ENCODE measurements around the gene SPTY2D1.
"Not testable (repeated sequence)": the region's sequence is repeated elsewhere in the genome, so short reads cannot be mapped to it uniquely, and the experiment has no call there.

Gene SPTY2D1

GRCh38 chr11:18634140-18635032, at the start of gene SPTY2D1:
TSS of gene SPTY2D1 (minus strand) at chr11:18634342. CDS start at chr11:18634257, 85 bp downstream.
- DNase-seq (ENCODE audit: low spot score): peak; percentile 100

- no peak for DNase-seq (ENCODE audit: low spot score)
These were observed 48.3 kb upstream of the SPTY2D1 start for GRCh38 chr11:18682466-18682865.

- DNase-seq (ENCODE audit: low spot score): not testable (repeated sequence)
These were observed 47.8 kb upstream of the SPTY2D1 start for GRCh38 chr11:18681949-18682348.

- no peak for DNase-seq (ENCODE audit: low spot score)
These were observed 43.4 kb upstream of the SPTY2D1 start for GRCh38 chr11:18677560-18677959.

GRCh38 chr11:18676803-18677202, 42.7 kb upstream of the SPTY2D1 start:
- DNase-seq (ENCODE audit: low spot score): no peak

- not testable (repeated sequence) for DNase-seq (ENCODE audit: low spot score)
These were observed 38.1 kb upstream of the SPTY2D1 start for GRCh38 chr11:18672209-18672608.

- no peak for DNase-seq (ENCODE audit: low spot score)
These were observed 37.1 kb upstream of the SPTY2D1 start for GRCh38 chr11:18671246-18671645.

GRCh38 chr11:18669711-18670110, 35.6 kb upstream of the SPTY2D1 start:
- no peak for DNase-seq (ENCODE audit: low spot score)

GRCh38 chr11:18669219-18669596, 35.1 kb upstream of the SPTY2D1 start:
- no peak for DNase-seq (ENCODE audit: low spot score)

GRCh38 chr11:18668131-18668530, 34.0 kb upstream of the SPTY2D1 start:
- no peak for DNase-seq (ENCODE audit: low spot score)

GRCh38 chr11:18665353-18665872, 31.3 kb upstream of the SPTY2D1 start:
- DNase-seq (ENCODE audit: low spot score): not testable (repeated sequence)

- DNase-seq (ENCODE audit: low spot score): no peak
These were observed 23.5 kb upstream of the SPTY2D1 start for GRCh38 chr11:18657673-18658072.

- peak; percentile 10 for DNase-seq (ENCODE audit: low spot score)
These were observed 16.9 kb upstream of the SPTY2D1 start for GRCh38 chr11:18650859-18651557.

- DNase-seq (ENCODE audit: low spot score): no peak
These were observed 16.2 kb upstream of the SPTY2D1 start for GRCh38 chr11:18650353-18650752.

GRCh38 chr11:18643034-18643433, 8.9 kb upstream of the SPTY2D1 start:
- not testable (repeated sequence) for DNase-seq (ENCODE audit: low spot score)

GRCh38 chr11:18641677-18642076, 7.5 kb upstream of the SPTY2D1 start:
- no peak for DNase-seq (ENCODE audit: low spot score)

- DNase-seq (ENCODE audit: low spot score): no peak
These were observed 644 bp downstream of the SPTY2D1 start for GRCh38 chr11:18633256-18634139.

- no peak for DNase-seq (ENCODE audit: low spot score)
These were observed 1.3 kb downstream of the SPTY2D1 start for GRCh38 chr11:18632841-18633240.

GRCh38 chr11:18624161-18624560, 10.0 kb downstream of the SPTY2D1 start:
- DNase-seq (ENCODE audit: low spot score): no peak

GRCh38 chr11:18623707-18624106, 10.4 kb downstream of the SPTY2D1 start:
- DNase-seq (ENCODE audit: low spot score): no peak

GRCh38 chr11:18618342-18619025, 15.7 kb downstream of the SPTY2D1 start:
- no peak for DNase-seq (ENCODE audit: low spot score)

All from Ammon's horn (tissue), 1 donor.